ENCODE data around the gene ALAS1. TPM values are rescaled to one million over a fixed set of nuclear protein-coding genes. Genes with fewer than 3 reads are reported as not detected.

ALAS1 gene
- total RNA-seq, 1 experiment from 2014 or later = 71.2 TPM

DNA sequence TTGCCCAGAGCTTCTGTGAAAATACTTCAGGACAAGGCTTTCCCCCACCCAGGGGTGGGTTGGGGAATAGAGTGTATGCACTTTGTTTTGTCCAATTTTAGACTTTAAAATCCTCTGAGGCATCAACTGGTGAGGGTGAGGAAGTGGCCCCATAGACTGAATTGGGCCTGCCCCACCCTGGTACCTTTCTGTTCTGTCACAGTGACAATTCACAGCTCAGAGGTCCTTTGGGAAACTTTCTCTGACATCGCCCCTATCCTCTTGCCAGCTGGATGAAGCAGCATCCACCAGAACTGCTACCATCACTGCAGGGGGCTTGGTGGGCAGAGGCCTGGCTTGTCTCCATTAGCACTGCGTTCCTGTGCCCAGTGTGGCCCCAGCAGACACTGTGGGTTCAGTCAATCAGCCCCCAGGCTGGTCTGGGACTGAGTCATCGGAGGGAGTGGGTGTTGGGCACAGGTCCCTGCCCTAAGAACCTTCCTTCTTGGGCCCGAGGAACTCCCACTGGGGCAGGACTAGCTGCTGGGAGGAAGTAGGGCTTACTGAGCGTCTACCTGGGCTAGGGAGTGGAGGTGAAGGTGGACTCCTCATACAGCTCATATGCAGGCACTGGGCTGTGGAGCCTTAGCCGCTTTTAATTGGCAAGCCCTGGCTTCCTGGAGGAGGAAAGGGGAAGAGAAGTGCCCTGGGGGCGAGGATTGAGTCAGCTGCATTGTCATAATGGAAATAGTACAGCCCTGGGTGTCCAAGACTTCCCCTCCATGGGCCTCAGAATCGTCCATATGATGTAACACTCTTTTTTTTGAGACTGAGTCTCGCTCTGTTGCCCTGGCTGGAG lies 46.0 kb downstream of the ALAS1 start:
- Histone ChIP-seq H3K4me2 (peak overlapping the region; percentile 75), H4K20me1 (ENCODE audit: insufficient read depth) (no peaks in the 10 kb centered on the region), H3K79me2 (ENCODE audit: low read depth) (peaks cover 19% of the 10 kb centered on the region), H3K4me3 (no peak overlapping the region), H3K36me3 (ENCODE audit: low read depth) (no peaks in the 10 kb centered on the region), H2AFZ (no peak overlapping the region), H3K9me2 (ENCODE audit: insufficient read depth) (no peaks in the 10 kb centered on the region), H3K4me1 (replicated peaks; ENCODE audit: insufficient read depth) (peaks cover 40% of the 10 kb centered on the region), H3K27ac (peak overlapping the region; percentile 63), H3K9me3 (ENCODE audit: insufficient read depth, low read depth) (no peaks in the 10 kb centered on the region), H3F3A (ENCODE audit: insufficient read depth, low read depth) (peaks cover 29% of the 10 kb centered on the region; the same call in 1 of the 2 replicates), H3K27me3 (ENCODE audit: insufficient read depth, low read depth) (no peaks in the 10 kb centered on the region)
- ChIA-PET POLR2A (ENCODE audit: unreplicated experiment) (interaction anchor here (0.6 to 0.7 kb wide), 3 partner anchors 17 to 195 kb away, joined by 5 to 9 read pairs (median 6); partner anchors contain the start of gene WDR82), CTCF (no interaction called here)
- intact Hi-C loops (cut with micrococcal nuclease; ENCODE audit: unreplicated experiment) = no loop called here
- no TSS peak for BruUV-seq (replicated peaks)
- no peak for TF ChIP-seq EZH2 (IDR thresholded peaks at IDR 0.05; ENCODE audit: low read depth)
- TF ChIP-seq, protein P1, sequence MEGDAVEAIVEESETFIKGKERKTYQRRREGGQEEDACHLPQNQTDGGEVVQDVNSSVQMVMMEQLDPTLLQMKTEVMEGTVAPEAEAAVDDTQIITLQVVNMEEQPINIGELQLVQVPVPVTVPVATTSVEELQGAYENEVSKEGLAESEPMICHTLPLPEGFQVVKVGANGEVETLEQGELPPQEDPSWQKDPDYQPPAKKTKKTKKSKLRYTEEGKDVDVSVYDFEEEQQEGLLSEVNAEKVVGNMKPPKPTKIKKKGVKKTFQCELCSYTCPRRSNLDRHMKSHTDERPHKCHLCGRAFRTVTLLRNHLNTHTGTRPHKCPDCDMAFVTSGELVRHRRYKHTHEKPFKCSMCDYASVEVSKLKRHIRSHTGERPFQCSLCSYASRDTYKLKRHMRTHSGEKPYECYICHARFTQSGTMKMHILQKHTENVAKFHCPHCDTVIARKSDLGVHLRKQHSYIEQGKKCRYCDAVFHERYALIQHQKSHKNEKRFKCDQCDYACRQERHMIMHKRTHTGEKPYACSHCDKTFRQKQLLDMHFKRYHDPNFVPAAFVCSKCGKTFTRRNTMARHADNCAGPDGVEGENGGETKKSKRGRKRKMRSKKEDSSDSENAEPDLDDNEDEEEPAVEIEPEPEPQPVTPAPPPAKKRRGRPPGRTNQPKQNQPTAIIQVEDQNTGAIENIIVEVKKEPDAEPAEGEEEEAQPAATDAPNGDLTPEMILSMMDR (conservative IDR thresholded peaks at IDR 0.05) = no peak
- DNase-seq = peak; percentile 71 to 80

DNA sequence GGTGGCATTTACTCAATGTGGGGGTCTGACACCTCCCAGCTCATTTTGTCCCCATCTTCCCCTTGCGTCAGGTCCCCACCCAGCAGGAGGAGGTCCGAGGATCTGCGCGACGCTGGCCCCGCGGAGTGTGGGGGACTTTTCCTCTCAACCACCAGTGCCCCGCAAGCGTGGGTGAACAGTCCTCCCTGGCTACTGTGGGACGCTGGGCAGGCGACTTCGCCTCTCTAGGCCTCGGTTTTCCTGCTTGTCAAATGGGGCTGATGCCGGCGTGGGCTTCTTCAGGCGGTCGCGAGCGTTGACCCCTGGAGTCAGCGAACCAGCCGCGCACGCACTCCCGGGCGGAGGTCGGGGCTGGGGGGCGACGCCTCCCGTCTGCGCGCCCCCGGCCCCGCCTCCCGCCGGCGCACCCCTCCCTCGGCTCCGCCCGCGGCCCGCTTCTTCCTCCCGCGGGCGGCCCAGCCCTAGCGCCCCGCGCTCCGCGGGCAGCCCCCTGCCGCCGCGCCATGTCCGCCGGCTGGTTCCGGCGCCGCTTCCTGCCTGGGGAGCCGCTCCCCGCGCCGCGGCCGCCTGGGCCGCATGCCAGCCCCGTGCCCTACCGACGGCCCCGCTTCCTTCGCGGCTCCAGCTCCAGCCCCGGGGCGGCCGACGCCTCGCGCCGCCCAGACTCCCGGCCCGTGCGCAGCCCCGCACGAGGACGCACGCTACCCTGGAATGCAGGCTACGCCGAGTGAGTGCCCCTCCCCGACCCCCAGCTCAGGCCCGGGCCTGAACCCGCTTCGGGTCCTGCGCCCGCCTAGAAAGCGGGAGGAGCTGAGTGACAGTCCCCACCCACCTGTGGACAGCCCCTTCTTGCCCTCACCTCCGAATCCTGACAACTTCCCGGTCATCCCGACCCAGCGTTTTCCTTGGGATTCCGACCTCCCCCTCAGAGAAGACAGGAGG lies 47.6 kb downstream of the ALAS1 start, which contains the start of gene PPM1M:
Gene PPM1M (plus strand): TSS at position 438 of the 942 bp plus-strand sequence. CDS start 66 bp downstream, at position 504.
- peaks cover 32% of the 10 kb centered on the region for H3K4me1 ChIP-seq (replicated peaks; ENCODE audit: insufficient read depth)
- peak within 1 kb of the TSS; percentile 77; the same call in 1 of the 2 replicates for H2AFZ ChIP-seq
- H3F3A ChIP-seq (ENCODE audit: insufficient read depth, low read depth) = peaks cover 37% of the 10 kb centered on the region; the same call in 1 of the 2 replicates
- no peaks in the 10 kb centered on the region for H3K36me3 ChIP-seq (ENCODE audit: low read depth)
- TF ChIP-seq, protein P1 (conservative IDR thresholded peaks at IDR 0.05) = no peak
- TF ChIP-seq EZH2 (IDR thresholded peaks at IDR 0.05; ENCODE audit: low read depth) = no peak
- H3K27ac ChIP-seq = peak within 1 kb of the TSS; percentile 63
- peaks cover 3% of the 10 kb centered on the region; the same call in 1 of the 2 replicates for H3K79me2 ChIP-seq (ENCODE audit: low read depth)
- peak in 1 of 2 experiments; percentile 60 for DNase-seq
- no peaks in the 10 kb centered on the region for H4K20me1 ChIP-seq (ENCODE audit: insufficient read depth)
- peak within 1 kb of the TSS; percentile 58 for H3K4me3 ChIP-seq
- H3K9me2 ChIP-seq (ENCODE audit: insufficient read depth) = no peaks in the 10 kb centered on the region
- H3K27me3 ChIP-seq (ENCODE audit: insufficient read depth, low read depth) = no peaks in the 10 kb centered on the region
- ChIA-PET POLR2A (ENCODE audit: unreplicated experiment) (no interaction called here), CTCF (interaction anchor here (0.6 to 1.2 kb wide), 2 partner anchors 23 to 38 kb away, joined by 3 to 4 read pairs; no protein-coding TSS in a partner anchor)
- H3K4me2 ChIP-seq = peak within 1 kb of the TSS; percentile 75
- intact Hi-C loops (cut with micrococcal nuclease; ENCODE audit: unreplicated experiment) = no loop called here
- no peaks in the 10 kb centered on the region for H3K9me3 ChIP-seq (ENCODE audit: insufficient read depth, low read depth)
- BruUV-seq (replicated peaks) = no TSS peak

DNA sequence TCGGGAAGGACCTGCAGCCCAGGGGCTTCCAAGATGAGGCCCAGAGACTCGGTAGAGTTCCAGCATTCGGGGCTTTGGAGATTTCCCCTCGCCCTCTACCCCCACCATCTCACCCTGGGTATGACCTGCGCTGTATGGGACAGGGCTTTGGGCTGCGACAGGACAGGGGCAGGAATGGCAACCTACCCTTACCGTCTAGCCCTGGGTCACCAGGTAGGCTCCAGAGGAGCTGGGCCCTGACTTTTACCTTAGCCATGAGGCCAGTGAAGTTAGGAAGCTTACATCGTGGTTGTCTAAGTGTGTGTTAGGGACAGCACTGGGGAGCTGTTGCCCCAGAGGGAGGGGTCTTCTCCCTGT lies 48.3 kb downstream of the ALAS1 start:
- Histone ChIP-seq H3K4me3 (peak overlapping the region; percentile 58), H3K9me2 (ENCODE audit: insufficient read depth) (no peaks in the 10 kb centered on the region), H4K20me1 (ENCODE audit: insufficient read depth) (no peaks in the 10 kb centered on the region), H2AFZ (peak overlapping the region; percentile 77; the same call in 1 of the 2 replicates), H3K79me2 (ENCODE audit: low read depth) (no peaks in the 10 kb centered on the region), H3K4me2 (peak overlapping the region; percentile 74), H3K27me3 (ENCODE audit: insufficient read depth, low read depth) (no peaks in the 10 kb centered on the region), H3K27ac (no peak overlapping the region), H3K4me1 (replicated peaks; ENCODE audit: insufficient read depth) (peaks cover 26% of the 10 kb centered on the region), H3F3A (ENCODE audit: insufficient read depth, low read depth) (peaks cover 38% of the 10 kb centered on the region; the same call in 1 of the 2 replicates), H3K36me3 (ENCODE audit: low read depth) (no peaks in the 10 kb centered on the region), H3K9me3 (ENCODE audit: insufficient read depth, low read depth) (no peaks in the 10 kb centered on the region)
- POLR2A ChIA-PET (ENCODE audit: unreplicated experiment) = no interaction called here
- DNase-seq = no peak
- no TSS peak for BruUV-seq (replicated peaks)
- CTCF ChIA-PET = interaction anchor here (1.2 kb wide), 1 partner anchor 37 kb away, joined by 3 read pairs; no protein-coding TSS in a partner anchor
- TF ChIP-seq EZH2 (IDR thresholded peaks at IDR 0.05; ENCODE audit: low read depth) = no peak
- TF ChIP-seq, protein P1 (conservative IDR thresholded peaks at IDR 0.05) = no peak
- intact Hi-C loops (cut with micrococcal nuclease; ENCODE audit: unreplicated experiment) = no loop called here

Measured in PC-9 (cell line).